K562 (cell line): ENCODE measurements around the gene MAN1A1. TPM values are rescaled to one million over a fixed set of nuclear protein-coding genes. Genes with fewer than 3 reads are reported as not detected.

Experiments used
- ATAC-seq: fragments of 200-7000 bp; cut with Tn5 transposase; 3 replicates; pipeline ENCODE4 v1.9.1; 2020; ENCODE audit warnings: moderate library complexity
- BruUV-seq: library from RNA; stranded (reverse); fragments of 400-500 nt; replicated peaks from 2 replicates; lab custom pipeline; 2021; lab: Mats Ljungman, UMichigan
- CTCF ChIA-PET: fragments of 300-600 bp; formaldehyde crosslinking; extraction: SDS; loops from one replicate; lab custom pipeline; 2021; ENCODE audit warnings: low intra/inter-chr PET ratio; lab: Yijun Ruan, JAX
- POLR2A ChIA-PET: fragments of 300-600, 350-650 bp; sonication (Branson Sonifier 250); formaldehyde crosslinking; extraction: SDS; loops from one replicate; lab custom pipeline; 2021; ENCODE audit warnings: antibody characterized with exemption, inconsistent platforms; lab: Yijun Ruan, JAX
- DNase-seq, 4 experiments: peaks; one replicate each; pipeline versions ENCODE4 v3.0.0 to v3.0.0-alpha.2; 2011 to 2018; ENCODE audit warnings: low spot score in 3 of 4, mixed read lengths in 3 of 4; ENCODE audit errors: extremely low read depth in 1 of 4
- FAIRE-seq: peaks from 2 replicates; lab custom pipeline; 2011; peaks lifted over from hg19 to GRCh38; lab: Jason Lieb, UNC
- H2AFZ ChIP-seq: 2 replicates; pipeline ENCODE4 v1.6.0; 2011; ENCODE audit warnings: low read depth, low read length, control low read depth, inconsistent platforms
- H3K27ac ChIP-seq: fragments of 200-600 bp; 3 replicates; pipeline ENCODE4 v1.8.0; 2011; ENCODE audit warnings: low read depth, mild to moderate bottlenecking, control low read depth, inconsistent platforms, low read length, moderate library complexity, mixed read lengths; ENCODE audit errors: extremely low read depth
- H3K27me3 ChIP-seq, 2 experiments: fragments of 300-600 bp in 1 of 2; 2 replicates in 1 of 2; 3 replicates in 1 of 2; pipeline versions ENCODE4 v1.6.0 to v1.8.0; 2011; ENCODE audit warnings: inconsistent platforms in 2 of 2, low read length in 2 of 2, mild to moderate bottlenecking in 1 of 2, mixed read lengths in 1 of 2, moderate library complexity in 1 of 2; ENCODE audit not compliant: control insufficient read depth in 2 of 2, insufficient read depth in 2 of 2
- H3K36me3 ChIP-seq: fragments of 300-600 bp; 3 replicates; pipeline ENCODE4 v1.8.0; 2011; ENCODE audit warnings: mild to moderate bottlenecking, low read length, inconsistent platforms; ENCODE audit not compliant: control insufficient read depth, insufficient read depth
- H3K4me1 ChIP-seq, 2 experiments: fragments of 200-600 bp in 1 of 2; replicated peaks in 1 of 2; 2 replicates in 1 of 2; 3 replicates in 1 of 2; pipeline versions ENCODE4 v1.5.1 to v1.8.0; 2011; ENCODE audit warnings: inconsistent platforms in 2 of 2, low read length in 2 of 2, mild to moderate bottlenecking in 1 of 2, mixed read lengths in 1 of 2, moderate library complexity in 1 of 2; ENCODE audit not compliant: control insufficient read depth in 2 of 2, insufficient read depth in 2 of 2
- H3K4me2 ChIP-seq: 2 replicates; pipeline ENCODE4 v1.6.1; 2011; ENCODE audit warnings: low read length, control low read depth, inconsistent platforms, mixed read lengths; ENCODE audit not compliant: insufficient read depth
- H3K4me3 ChIP-seq: fragments of 200-600 bp; sonication (generic), shearing (Covaris generic); 2 replicates; pipeline ENCODE4 v1.5.1; 2016; ENCODE audit warnings: control low read depth, inconsistent platforms
- H3K79me2 ChIP-seq: fragments of 200-600 bp; 3 replicates; pipeline ENCODE4 v1.8.0; 2011; ENCODE audit warnings: low read length, inconsistent platforms; ENCODE audit not compliant: control insufficient read depth, insufficient read depth
- H3K9ac ChIP-seq, 2 experiments: 2 replicates each; pipeline versions ENCODE4 v1.6.0 to v1.6.1; 2011; ENCODE audit warnings: low read depth in 2 of 2, low read length in 2 of 2, control low read depth in 1 of 2, inconsistent platforms in 1 of 2, mild to moderate bottlenecking in 1 of 2, mixed read lengths in 1 of 2; ENCODE audit not compliant: insufficient read depth in 1 of 2
- H3K9me1 ChIP-seq: one replicate; pipeline ENCODE4 v1.6.0; 2011; ENCODE audit warnings: inconsistent platforms, mild to moderate bottlenecking, low read length, moderate library complexity; ENCODE audit not compliant: control insufficient read depth, insufficient read depth
- H3K9me3 ChIP-seq: replicated peaks from 2 replicates; pipeline ENCODE4 v1.5.1; 2011; ENCODE audit warnings: low read depth, low read length, inconsistent platforms; ENCODE audit not compliant: control insufficient read depth, insufficient read depth
- H4K20me1 ChIP-seq: replicated peaks from 2 replicates; pipeline ENCODE4 v1.6.1; 2011; ENCODE audit warnings: low read length, inconsistent platforms, mixed read lengths; ENCODE audit not compliant: control insufficient read depth, insufficient read depth
- ATF1 ChIP-seq, 2 experiments: fragments of 450-650 bp in 1 of 2; IDR thresholded peaks; 2 replicates each; pipeline ENCODE4 v1.6.1; 2016; ENCODE audit warnings: missing compliant biosample characterization in 1 of 2, missing genetic modification characterization in 1 of 2
- DMBX1 ChIP-seq: fragments of 250-450 bp; sonication (Bioruptor Pico); IDR thresholded peaks from 2 replicates; pipeline ENCODE4 v1.8.0; 2022; ENCODE audit warnings: inconsistent platforms, mild to moderate bottlenecking, moderate library complexity, borderline replicate concordance
- EGR1 ChIP-seq: fragments of 450-650 bp; conservative IDR thresholded peaks from 2 replicates; pipeline ENCODE4 v1.6.1; 2017; ENCODE audit warnings: mild to moderate bottlenecking
- HSF4 ChIP-seq: fragments of 250-450 bp; sonication (Bioruptor Pico); IDR thresholded peaks from 2 replicates; pipeline ENCODE4 v2.1.2; 2022; ENCODE audit warnings: mild to moderate bottlenecking, moderate library complexity, borderline replicate concordance
- NBN ChIP-seq: fragments of 450-650 bp; IDR thresholded peaks from 2 replicates; pipeline ENCODE4 v1.6.1; 2016; ENCODE audit warnings: low read depth, mild to moderate bottlenecking
- SUPT5H ChIP-seq: fragments of 450-650 bp; IDR thresholded peaks from 2 replicates; pipeline ENCODE4 v1.6.1; 2016
- TEAD1 ChIP-seq, 2 experiments: fragments of 450-650 bp in 1 of 2; sonication (generic) in 1 of 2; formaldehyde crosslinking; IDR thresholded peaks; 2 replicates each; pipeline versions ENCODE4 v1.4.0 to v1.8.0; 2020 to 2022; ENCODE audit warnings: mild to moderate bottlenecking in 2 of 2, missing genetic modification reagents in 1 of 2
- THRA ChIP-seq: fragments of 450-650 bp; IDR thresholded peaks from 2 replicates; pipeline ENCODE4 v1.6.1; 2017; ENCODE audit warnings: mild to moderate bottlenecking, moderate library complexity
- ZNF197 ChIP-seq: fragments of 200-800 bp; sonication (Bioruptor generic); IDR thresholded peaks from 2 replicates; pipeline ENCODE4 v1.6.1; 2016; ENCODE audit warnings: low read depth, missing genetic modification characterization, missing compliant biosample characterization
- ZNF668 ChIP-seq: fragments of 250-450 bp; sonication (Bioruptor Pico); IDR thresholded peaks from 2 replicates; pipeline ENCODE4 v1.8.0; 2022; ENCODE audit warnings: mild to moderate bottlenecking, inconsistent platforms
- WGBS: fragments of 100-300 bp; shearing (Covaris generic); methylation state at CpG from one replicate; pipeline ENCODE4 v1.1.6; 2016; ENCODE audit warnings: low coverage, mixed read lengths; ENCODE audit not compliant: insufficient coverage; ENCODE audit errors: missing lambda C conversion rate; 5-methylcytosine and 5-hydroxymethylcytosine counted together
- in situ Hi-C: fragments of 300-500 bp; cut with MboI; formaldehyde crosslinking; loops from 4 replicates; pipeline ENCODE4 v1.15.0; 2018; ENCODE audit warnings: inconsistent platforms, mixed read lengths
- intact Hi-C: fragments of 100-400 bp; cut with micrococcal nuclease; formaldehyde crosslinking; loops from 2 replicates; pipeline ENCODE4 v1.14.2; 2022
- polyA plus RNA-seq, 8 experiments: library from polyadenylated mRNA; depleted of rRNA in 4 of 8; stranded (reverse) in 5 of 8; unstranded in 3 of 8; fragments of >200 nt; fragmentation: Nextera tagmentation in 2 of 8; fragmentation: Illumina TruSeq in 1 of 8; extraction: Ambion mirVana in 2 of 8; extraction: Trizol in 1 of 8; gene quantifications; 2 replicates each; pipeline versions ENCODE4 v1.2.1 to v1.2.3, GENCODE V29; 2011 to 2014; ENCODE audit warnings: inconsistent platforms in 1 of 8, missing spikeins in 1 of 8
- total RNA-seq, 7 experiments: library from RNA; depleted of rRNA in 6 of 7; stranded (reverse); fragments of >200 nt in 6 of 7; fragmentation: Illumina TruSeq in 2 of 7; extraction: Trizol in 2 of 7; gene quantifications; 2 replicates each; pipeline versions ENCODE4 v1.2.1 to v1.2.3, GENCODE V29; 2011 to 2021; ENCODE audit warnings: low replicate concordance in 1 of 7
- TF ChIP-seq, protein P1 (sequence below): fragments of 450-650 bp; IDR thresholded peaks from 2 replicates; pipeline ENCODE4 v1.6.1; 2017; ENCODE audit warnings: antibody characterized with exemption, mild to moderate bottlenecking
- TF ChIP-seq, protein P2 (sequence below): fragments of 150-350 bp; IDR thresholded peaks from 2 replicates; pipeline ENCODE4 v1.6.1; 2014; ENCODE audit warnings: low read depth, mild to moderate bottlenecking, low read length, borderline replicate concordance

The MAN1A1 gene
- total and polyA plus RNA-seq, 9 of the 15 experiments (the other 6 are each of a cell fraction or from before 2014, with no cell fraction given) = 24.5 to 78.4 (median 59.7) TPM

DNA sequence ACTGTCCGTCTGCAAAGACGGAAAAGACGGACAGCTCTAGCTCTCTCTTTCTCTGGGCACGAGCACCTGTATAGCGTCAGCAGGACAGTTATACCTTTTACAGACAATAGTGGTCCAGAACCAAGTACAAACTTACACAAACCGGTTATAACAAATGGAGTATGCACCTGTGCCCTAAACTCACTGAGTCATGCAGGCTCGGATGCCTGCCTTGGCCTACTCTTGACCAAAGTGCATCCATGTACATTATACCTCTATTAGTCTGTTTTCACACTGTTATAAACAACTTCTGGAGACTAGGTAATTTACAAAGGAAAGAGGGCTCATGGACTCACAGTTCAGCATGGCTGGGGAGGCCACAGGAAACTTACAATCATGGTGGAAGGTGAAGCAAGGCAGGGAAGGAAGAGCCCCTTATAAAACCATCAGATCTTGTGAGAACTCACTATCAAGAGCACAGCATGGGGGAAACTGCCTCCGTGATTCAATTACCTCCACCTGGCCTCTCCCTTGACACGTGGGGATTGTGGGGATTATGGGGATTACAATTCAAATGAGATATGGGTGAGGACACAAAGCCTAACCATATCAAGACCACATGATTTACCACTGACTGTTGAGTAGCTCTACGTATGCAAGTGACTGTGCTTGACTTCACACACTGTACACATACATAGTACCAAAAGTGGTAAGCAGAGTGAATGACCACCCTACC, 23.1 kb downstream of the MAN1A1 start:
- 0 out of 3 replicates have a peak, but pooled peaks have one; percentile 4 for ATAC-seq
- Histone ChIP-seq H3K27ac (no peak overlapping the region), H4K20me1 (peaks cover 24% of the 10 kb centered on the region), H2AFZ (no peak overlapping the region), H3K9me3 (no peaks in the 10 kb centered on the region), H3K27me3 (no peaks in the 10 kb centered on the region), H3K36me3 (peaks cover 81% of the 10 kb centered on the region), H3K4me1 (peaks cover 18 to 67% of the 10 kb centered on the region in 2 experiments), H3K79me2 (peaks cover 99% of the 10 kb centered on the region), H3K4me3 (no peak overlapping the region), H3K9me1 (peaks cover 5% of the 10 kb centered on the region), H3K4me2 (peak overlapping the region; percentile 1; the same call in 1 of the 2 replicates), H3K9ac (no peak overlapping the region)
- FAIRE-seq = no peak
- in situ Hi-C loops = no loop called here
- CTCF ChIA-PET = no interaction called here
- POLR2A ChIA-PET = interaction anchor here (0.6 to 1.6 kb wide), 4 partner anchors 9 to 98 kb away, joined by 3 to 7 read pairs (median 4); no protein-coding TSS in a partner anchor
- intact Hi-C loops = no loop called here
- WGBS = 64% methylated on average over 10 of the region's 10 CpGs
- no TSS peak for BruUV-seq
- no peak for DNase-seq
- TF ChIP-seq NBN (no peak), SUPT5H (0 out of 2 replicates have a peak, but pooled peaks have one; percentile 27), HSF4 (CRISPR knock-in tag) (peak; percentile 62; the same call in 1 of the 2 replicates), THRA (no peak), TEAD1 (CRISPR knock-in tag; IDR thresholded peaks at IDR 0.05) (peak in 1 of 2 experiments; percentile 74; a peak in 2 of 4 replicates), ZNF668 (peak; percentile 68; the same call in 1 of the 2 replicates), ZNF197 (CRISPR knock-in tag) (no peak), ATF1 (CRISPR knock-in tag; IDR thresholded peaks at IDR 0.05) (no peak), ATF1 (tag; IDR thresholded peaks at IDR 0.05) (0 out of 2 replicates have a peak, but pooled peaks have one; percentile 15), EGR1 (0 out of 2 replicates have a peak, but pooled peaks have one; percentile 0), DMBX1 (CRISPR knock-in tag) (peak; percentile 92)
- TF ChIP-seq, protein P1, sequence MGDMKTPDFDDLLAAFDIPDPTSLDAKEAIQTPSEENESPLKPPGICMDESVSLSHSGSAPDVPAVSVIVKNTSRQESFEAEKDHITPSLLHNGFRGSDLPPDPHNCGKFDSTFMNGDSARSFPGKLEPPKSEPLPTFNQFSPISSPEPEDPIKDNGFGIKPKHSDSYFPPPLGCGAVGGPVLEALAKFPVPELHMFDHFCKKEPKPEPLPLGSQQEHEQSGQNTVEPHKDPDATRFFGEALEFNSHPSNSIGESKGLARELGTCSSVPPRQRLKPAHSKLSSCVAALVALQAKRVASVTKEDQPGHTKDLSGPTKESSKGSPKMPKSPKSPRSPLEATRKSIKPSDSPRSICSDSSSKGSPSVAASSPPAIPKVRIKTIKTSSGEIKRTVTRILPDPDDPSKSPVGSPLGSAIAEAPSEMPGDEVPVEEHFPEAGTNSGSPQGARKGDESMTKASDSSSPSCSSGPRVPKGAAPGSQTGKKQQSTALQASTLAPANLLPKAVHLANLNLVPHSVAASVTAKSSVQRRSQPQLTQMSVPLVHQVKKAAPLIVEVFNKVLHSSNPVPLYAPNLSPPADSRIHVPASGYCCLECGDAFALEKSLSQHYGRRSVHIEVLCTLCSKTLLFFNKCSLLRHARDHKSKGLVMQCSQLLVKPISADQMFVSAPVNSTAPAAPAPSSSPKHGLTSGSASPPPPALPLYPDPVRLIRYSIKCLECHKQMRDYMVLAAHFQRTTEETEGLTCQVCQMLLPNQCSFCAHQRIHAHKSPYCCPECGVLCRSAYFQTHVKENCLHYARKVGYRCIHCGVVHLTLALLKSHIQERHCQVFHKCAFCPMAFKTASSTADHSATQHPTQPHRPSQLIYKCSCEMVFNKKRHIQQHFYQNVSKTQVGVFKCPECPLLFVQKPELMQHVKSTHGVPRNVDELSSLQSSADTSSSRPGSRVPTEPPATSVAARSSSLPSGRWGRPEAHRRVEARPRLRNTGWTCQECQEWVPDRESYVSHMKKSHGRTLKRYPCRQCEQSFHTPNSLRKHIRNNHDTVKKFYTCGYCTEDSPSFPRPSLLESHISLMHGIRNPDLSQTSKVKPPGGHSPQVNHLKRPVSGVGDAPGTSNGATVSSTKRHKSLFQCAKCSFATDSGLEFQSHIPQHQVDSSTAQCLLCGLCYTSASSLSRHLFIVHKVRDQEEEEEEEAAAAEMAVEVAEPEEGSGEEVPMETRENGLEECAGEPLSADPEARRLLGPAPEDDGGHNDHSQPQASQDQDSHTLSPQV = peak; percentile 94
- TF ChIP-seq, protein P2, sequence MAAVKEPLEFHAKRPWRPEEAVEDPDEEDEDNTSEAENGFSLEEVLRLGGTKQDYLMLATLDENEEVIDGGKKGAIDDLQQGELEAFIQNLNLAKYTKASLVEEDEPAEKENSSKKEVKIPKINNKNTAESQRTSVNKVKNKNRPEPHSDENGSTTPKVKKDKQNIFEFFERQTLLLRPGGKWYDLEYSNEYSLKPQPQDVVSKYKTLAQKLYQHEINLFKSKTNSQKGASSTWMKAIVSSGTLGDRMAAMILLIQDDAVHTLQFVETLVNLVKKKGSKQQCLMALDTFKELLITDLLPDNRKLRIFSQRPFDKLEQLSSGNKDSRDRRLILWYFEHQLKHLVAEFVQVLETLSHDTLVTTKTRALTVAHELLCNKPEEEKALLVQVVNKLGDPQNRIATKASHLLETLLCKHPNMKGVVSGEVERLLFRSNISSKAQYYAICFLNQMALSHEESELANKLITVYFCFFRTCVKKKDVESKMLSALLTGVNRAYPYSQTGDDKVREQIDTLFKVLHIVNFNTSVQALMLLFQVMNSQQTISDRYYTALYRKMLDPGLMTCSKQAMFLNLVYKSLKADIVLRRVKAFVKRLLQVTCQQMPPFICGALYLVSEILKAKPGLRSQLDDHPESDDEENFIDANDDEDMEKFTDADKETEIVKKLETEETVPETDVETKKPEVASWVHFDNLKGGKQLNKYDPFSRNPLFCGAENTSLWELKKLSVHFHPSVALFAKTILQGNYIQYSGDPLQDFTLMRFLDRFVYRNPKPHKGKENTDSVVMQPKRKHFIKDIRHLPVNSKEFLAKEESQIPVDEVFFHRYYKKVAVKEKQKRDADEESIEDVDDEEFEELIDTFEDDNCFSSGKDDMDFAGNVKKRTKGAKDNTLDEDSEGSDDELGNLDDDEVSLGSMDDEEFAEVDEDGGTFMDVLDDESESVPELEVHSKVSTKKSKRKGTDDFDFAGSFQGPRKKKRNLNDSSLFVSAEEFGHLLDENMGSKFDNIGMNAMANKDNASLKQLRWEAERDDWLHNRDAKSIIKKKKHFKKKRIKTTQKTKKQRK = no peak
